ENCODE results near the gene CRLF1. TPM values are rescaled to one million over a fixed set of nuclear protein-coding genes. Genes with fewer than 3 reads are reported as not detected.

CRLF1 gene
- total RNA-seq, 1 donor from 2014 or later, result 16.5 TPM

DNA sequence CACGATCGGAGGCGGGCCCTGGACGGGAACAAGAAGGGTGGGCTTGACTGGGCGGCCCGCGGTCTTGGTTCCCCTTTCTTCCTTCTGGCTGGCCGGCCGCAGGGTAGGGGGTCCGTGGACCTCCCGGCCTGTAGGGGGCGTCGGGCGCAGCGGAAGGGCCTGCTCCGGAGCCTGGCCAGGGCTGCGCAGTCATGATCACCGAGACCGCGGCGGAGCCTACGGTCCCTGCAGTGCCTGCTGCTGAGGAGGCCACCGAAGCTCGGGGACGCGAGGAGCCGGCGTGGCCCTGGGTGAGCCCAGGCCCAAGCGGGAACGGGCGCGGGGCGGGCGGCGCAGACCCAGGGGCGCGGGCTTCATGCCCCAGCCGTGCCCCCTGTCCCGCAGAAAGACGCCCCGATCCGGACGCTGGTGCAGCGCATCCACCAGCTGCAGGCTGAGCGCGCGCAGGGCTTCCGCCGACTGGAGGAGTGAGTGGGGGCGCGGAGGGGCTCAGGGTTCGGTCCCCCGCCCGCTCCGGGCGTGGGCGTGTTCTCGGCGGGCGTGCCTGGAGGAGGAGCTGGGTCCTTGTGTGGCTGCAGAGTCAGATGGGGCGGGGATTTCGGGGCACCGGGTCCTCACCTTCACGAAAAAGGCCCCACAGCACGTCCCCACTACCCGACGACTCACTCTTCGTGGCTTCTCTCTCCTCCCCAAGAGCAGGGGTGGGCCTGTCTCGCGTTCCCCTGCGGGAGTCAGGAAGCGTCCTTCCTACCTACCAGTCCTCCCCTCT is 17.8 kb downstream of the CRLF1 start, which contains the start of gene REX1BD:
Gene REX1BD (plus strand): TSS at position 188 of the 769 bp plus-strand sequence. CDS start 4 bp downstream, at position 192.
- TF ChIP-seq, protein P1, sequence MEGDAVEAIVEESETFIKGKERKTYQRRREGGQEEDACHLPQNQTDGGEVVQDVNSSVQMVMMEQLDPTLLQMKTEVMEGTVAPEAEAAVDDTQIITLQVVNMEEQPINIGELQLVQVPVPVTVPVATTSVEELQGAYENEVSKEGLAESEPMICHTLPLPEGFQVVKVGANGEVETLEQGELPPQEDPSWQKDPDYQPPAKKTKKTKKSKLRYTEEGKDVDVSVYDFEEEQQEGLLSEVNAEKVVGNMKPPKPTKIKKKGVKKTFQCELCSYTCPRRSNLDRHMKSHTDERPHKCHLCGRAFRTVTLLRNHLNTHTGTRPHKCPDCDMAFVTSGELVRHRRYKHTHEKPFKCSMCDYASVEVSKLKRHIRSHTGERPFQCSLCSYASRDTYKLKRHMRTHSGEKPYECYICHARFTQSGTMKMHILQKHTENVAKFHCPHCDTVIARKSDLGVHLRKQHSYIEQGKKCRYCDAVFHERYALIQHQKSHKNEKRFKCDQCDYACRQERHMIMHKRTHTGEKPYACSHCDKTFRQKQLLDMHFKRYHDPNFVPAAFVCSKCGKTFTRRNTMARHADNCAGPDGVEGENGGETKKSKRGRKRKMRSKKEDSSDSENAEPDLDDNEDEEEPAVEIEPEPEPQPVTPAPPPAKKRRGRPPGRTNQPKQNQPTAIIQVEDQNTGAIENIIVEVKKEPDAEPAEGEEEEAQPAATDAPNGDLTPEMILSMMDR (IDR thresholded peaks at IDR 0.05; ENCODE audit: insufficient read depth, low read length, poor library complexity, severe bottlenecking), result peak; percentile 90
- Histone ChIP-seq H3K36me3 (ENCODE audit: control insufficient read depth, insufficient read depth, low read length) (no peaks in the 10 kb centered on the region), H3K27me3 (ENCODE audit: control insufficient read depth, insufficient read depth, low read length) (no peaks in the 10 kb centered on the region), H3K4me3 (ENCODE audit: low read depth, low read length) (peak within 1 kb of the TSS; percentile 81)
- DNase-seq (ENCODE audit: low read depth), result no peak

DNA sequence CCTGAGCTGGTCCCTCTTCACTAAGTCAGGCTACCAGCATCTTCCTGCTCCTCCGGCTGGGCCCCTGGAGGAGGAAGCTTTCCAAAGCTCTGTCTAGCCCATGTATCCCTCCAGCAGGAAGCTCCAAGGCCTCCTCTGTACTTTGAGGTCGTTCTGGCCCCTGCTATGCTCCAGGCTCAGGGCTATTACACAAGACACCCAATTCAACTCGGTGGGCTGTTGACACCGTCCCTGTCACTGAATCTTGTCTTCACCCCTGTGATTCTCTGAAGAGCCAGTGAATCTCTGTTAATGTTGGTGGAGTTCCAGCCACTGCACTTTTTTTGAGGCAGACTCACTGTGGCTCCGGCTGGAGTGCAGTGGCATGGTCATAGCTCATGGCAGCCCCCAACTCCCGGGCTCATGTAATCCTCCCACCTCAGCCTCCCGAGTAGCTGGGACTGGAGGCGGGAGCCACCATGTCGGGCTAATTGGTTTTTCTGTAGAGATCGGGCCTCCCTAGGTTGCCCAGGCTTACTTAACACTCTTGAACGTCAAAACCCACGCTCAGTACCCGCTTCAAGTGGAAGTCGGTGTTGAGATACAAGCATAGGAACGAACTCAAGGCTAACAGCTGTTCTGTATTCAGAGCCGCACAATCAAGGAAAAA is 18.5 kb downstream of the CRLF1 start:
- no peak for DNase-seq (ENCODE audit: low read depth)
- no peaks in the 10 kb centered on the region for H3K36me3 ChIP-seq (ENCODE audit: control insufficient read depth, insufficient read depth, low read length)
- no peaks in the 10 kb centered on the region for H3K27me3 ChIP-seq (ENCODE audit: control insufficient read depth, insufficient read depth, low read length)
- H3K4me3 ChIP-seq (ENCODE audit: low read depth, low read length), result peak overlapping the region; percentile 81
- TF ChIP-seq, protein P1 (IDR thresholded peaks at IDR 0.05; ENCODE audit: insufficient read depth, low read length, poor library complexity, severe bottlenecking), result no peak

DNA sequence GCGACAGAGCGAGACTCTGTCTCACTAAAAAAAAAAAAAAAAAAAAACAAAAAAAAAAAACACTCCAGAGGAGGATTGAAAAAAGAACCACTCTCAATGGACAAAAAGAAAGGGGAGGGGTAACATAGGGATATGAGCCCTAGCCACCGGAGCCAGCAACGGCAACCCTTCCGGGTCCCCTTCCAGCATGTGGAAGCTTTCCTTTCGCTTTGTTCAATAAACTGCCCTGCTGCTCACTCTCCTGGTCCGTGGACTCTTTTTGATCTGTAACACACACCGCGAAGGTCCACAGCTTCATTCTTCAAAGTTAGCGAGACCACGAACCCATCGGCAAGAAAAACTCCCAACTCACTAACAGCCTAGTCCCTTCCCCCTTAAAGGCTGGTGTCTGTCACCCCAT is 19.0 kb downstream of the CRLF1 start:
- Histone ChIP-seq H3K4me3 (ENCODE audit: low read depth, low read length) (no peak overlapping the region), H3K27me3 (ENCODE audit: control insufficient read depth, insufficient read depth, low read length) (no peaks in the 10 kb centered on the region), H3K36me3 (ENCODE audit: control insufficient read depth, insufficient read depth, low read length) (no peaks in the 10 kb centered on the region)
- TF ChIP-seq, protein P1 (IDR thresholded peaks at IDR 0.05; ENCODE audit: insufficient read depth, low read length, poor library complexity, severe bottlenecking), result no peak
- DNase-seq (ENCODE audit: low read depth), result no peak

DNA sequence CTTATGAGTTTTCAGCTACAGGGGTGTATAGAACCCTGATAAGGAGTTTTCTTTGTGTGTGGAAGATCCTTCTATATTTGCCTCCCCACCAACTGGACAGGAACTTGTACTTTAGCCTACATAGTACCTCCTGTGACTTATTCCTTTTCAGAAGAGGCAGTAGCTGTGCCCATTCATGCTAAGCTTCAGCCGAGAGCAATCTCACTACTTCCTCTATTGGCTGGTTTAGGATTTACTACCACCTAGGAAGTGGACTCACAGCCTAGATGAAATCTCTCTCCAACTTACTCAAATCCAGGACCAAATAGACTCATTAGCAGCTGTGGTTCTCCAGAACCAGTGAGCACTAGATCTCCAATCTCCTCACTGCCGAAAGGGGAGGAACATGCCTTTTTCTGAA is 20.3 kb downstream of the CRLF1 start:
- DNase-seq (ENCODE audit: low read depth), result no peak
- no peaks in the 10 kb centered on the region for H3K27me3 ChIP-seq (ENCODE audit: control insufficient read depth, insufficient read depth, low read length)
- TF ChIP-seq, protein P1 (IDR thresholded peaks at IDR 0.05; ENCODE audit: insufficient read depth, low read length, poor library complexity, severe bottlenecking), result no peak
- no peak overlapping the region for H3K4me3 ChIP-seq (ENCODE audit: low read depth, low read length)
- H3K36me3 ChIP-seq (ENCODE audit: control insufficient read depth, insufficient read depth, low read length), result no peaks in the 10 kb centered on the region

DNA sequence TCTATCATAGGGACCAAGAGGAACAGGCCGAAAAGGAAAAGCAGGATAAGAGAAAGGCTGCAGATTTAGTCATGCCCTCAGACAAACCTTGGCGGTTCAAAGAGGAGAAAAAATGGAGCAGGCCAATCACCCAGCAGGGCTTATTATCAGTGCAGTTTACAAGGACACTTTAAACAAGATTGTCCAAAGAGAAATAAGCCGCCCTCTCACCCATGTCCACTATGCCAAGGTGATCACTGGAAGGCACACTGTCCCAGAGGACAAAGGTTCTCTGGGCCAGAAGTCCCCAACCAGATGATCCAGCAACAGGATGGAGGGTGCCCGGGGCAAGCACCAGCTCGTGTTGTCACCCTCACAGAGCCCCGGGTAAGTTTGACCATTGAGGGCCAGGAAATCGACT is 26.3 kb downstream of the CRLF1 start:
- H3K27me3 ChIP-seq (ENCODE audit: control insufficient read depth, insufficient read depth, low read length), result no peaks in the 10 kb centered on the region
- DNase-seq (ENCODE audit: low read depth), result no peak
- H3K4me3 ChIP-seq (ENCODE audit: low read depth, low read length), result no peak overlapping the region
- TF ChIP-seq, protein P1 (IDR thresholded peaks at IDR 0.05; ENCODE audit: insufficient read depth, low read length, poor library complexity, severe bottlenecking), result no peak
- no peaks in the 10 kb centered on the region for H3K36me3 ChIP-seq (ENCODE audit: control insufficient read depth, insufficient read depth, low read length)

Data from kidney epithelial cell (primary cell).